Smooth muscle cell (in vitro differentiated cells): ENCODE measurements around the gene TTC28. TPM values are rescaled to one million over a fixed set of nuclear protein-coding genes. Genes with fewer than 3 reads are reported as not detected.

Source experiments
- DNase-seq: peaks from one replicate; lab custom pipeline; 2025; ENCODE audit not compliant: unreplicated experiment; lab: John Stamatoyannopoulos, UW
- H2AFZ ChIP-seq: fragments of 200-600 bp; sonication (generic); 2 replicates; pipeline ENCODE4 v1.6.0; 2016; ENCODE audit warnings: antibody characterized with exemption, low read depth, mild to moderate bottlenecking
- H3F3A ChIP-seq: fragments of 200-600 bp; sonication (generic); 2 replicates; pipeline ENCODE4 v1.6.0; 2017; ENCODE audit warnings: antibody characterized with exemption, low read depth
- H3K27ac ChIP-seq: fragments of 200-600 bp; sonication (generic); 2 replicates; pipeline ENCODE4 v1.5.1; 2016; ENCODE audit warnings: low read depth, mild to moderate bottlenecking
- H3K27me3 ChIP-seq: fragments of 200-600 bp; sonication (generic); 2 replicates; pipeline ENCODE4 v1.6.1; 2016; ENCODE audit warnings: low read depth, mild to moderate bottlenecking
- H3K36me3 ChIP-seq: fragments of 200-600 bp; sonication (generic); 2 replicates; pipeline ENCODE4 v1.5.1; 2016; ENCODE audit warnings: low read depth
- H3K4me1 ChIP-seq: fragments of 200-600 bp; sonication (generic); 2 replicates; pipeline ENCODE4 v1.5.1; 2016; ENCODE audit warnings: low read depth
- H3K4me2 ChIP-seq: fragments of 200-600 bp; sonication (generic); 2 replicates; pipeline ENCODE4 v1.6.0; 2016; ENCODE audit warnings: mild to moderate bottlenecking
- H3K4me3 ChIP-seq: fragments of 200-600 bp; sonication (generic); 2 replicates; pipeline ENCODE4 v1.5.1; 2016; ENCODE audit warnings: mild to moderate bottlenecking
- H3K79me2 ChIP-seq: fragments of 200-600 bp; sonication (generic); 2 replicates; pipeline ENCODE4 v1.6.0; 2016; ENCODE audit warnings: low read depth, mild to moderate bottlenecking
- H3K9ac ChIP-seq: fragments of 200-600 bp; sonication (generic); 2 replicates; pipeline ENCODE4 v1.6.0; 2016; ENCODE audit warnings: low read depth
- H3K9me3 ChIP-seq: fragments of 200-600 bp; sonication (generic); replicated peaks from 2 replicates; pipeline ENCODE4 v1.5.1; 2016; ENCODE audit warnings: low read depth
- H4K20me1 ChIP-seq: fragments of 200-600 bp; sonication (generic); 2 replicates; pipeline ENCODE4 v1.6.0; 2016; ENCODE audit warnings: low read depth
- CTCF ChIP-seq: fragments of 200-600 bp; sonication (generic); IDR thresholded peaks from 2 replicates; pipeline ENCODE4 v1.5.1; 2017; ENCODE audit warnings: borderline replicate concordance, mild to moderate bottlenecking, antibody characterized with exemption; ENCODE audit not compliant: insufficient read depth, poor library complexity, severe bottlenecking
- WGBS: methylation state at CpG from one replicate; pipeline ENCODE4 v1.1.7; 2016; ENCODE audit warnings: low lambda C conversion rate; 5-methylcytosine and 5-hydroxymethylcytosine counted together
- polyA plus RNA-seq: library from polyadenylated mRNA; unstranded; fragments of >200 nt; fragmentation: Nextera tagmentation; extraction: Ambion mirVana; gene quantifications from 2 replicates; pipeline ENCODE4 v1.2.1, GENCODE V29; 2016
- total RNA-seq: library from RNA; depleted of rRNA; stranded (reverse); fragments of >200 nt; gene quantifications from 2 replicates; pipeline ENCODE4 v1.2.3, GENCODE V29; 2014

Gene TTC28
- total and polyA plus RNA-seq, 2 experiments from 2014 or later: 6.3 to 17.9 TPM

GRCh38 chr22:27993201-27993635 is 686.4 kb downstream of the TTC28 start:
- Histone ChIP-seq H3F3A (no peaks in the 10 kb centered on the region), H3K27ac (no peak overlapping the region), H3K9ac (no peak overlapping the region), H3K4me3 (no peak overlapping the region), H2AFZ (no peak overlapping the region), H3K27me3 (no peaks in the 10 kb centered on the region), H4K20me1 (no peaks in the 10 kb centered on the region), H3K4me2 (no peak overlapping the region), H3K9me3 (no peaks in the 10 kb centered on the region), H3K4me1 (no peaks in the 10 kb centered on the region), H3K79me2 (no peaks in the 10 kb centered on the region), H3K36me3 (no peaks in the 10 kb centered on the region)
- TF ChIP-seq CTCF: no peak
- 100% methylated on average over 12 of the region's 12 CpGs for WGBS
- no peak for DNase-seq

DNA sequence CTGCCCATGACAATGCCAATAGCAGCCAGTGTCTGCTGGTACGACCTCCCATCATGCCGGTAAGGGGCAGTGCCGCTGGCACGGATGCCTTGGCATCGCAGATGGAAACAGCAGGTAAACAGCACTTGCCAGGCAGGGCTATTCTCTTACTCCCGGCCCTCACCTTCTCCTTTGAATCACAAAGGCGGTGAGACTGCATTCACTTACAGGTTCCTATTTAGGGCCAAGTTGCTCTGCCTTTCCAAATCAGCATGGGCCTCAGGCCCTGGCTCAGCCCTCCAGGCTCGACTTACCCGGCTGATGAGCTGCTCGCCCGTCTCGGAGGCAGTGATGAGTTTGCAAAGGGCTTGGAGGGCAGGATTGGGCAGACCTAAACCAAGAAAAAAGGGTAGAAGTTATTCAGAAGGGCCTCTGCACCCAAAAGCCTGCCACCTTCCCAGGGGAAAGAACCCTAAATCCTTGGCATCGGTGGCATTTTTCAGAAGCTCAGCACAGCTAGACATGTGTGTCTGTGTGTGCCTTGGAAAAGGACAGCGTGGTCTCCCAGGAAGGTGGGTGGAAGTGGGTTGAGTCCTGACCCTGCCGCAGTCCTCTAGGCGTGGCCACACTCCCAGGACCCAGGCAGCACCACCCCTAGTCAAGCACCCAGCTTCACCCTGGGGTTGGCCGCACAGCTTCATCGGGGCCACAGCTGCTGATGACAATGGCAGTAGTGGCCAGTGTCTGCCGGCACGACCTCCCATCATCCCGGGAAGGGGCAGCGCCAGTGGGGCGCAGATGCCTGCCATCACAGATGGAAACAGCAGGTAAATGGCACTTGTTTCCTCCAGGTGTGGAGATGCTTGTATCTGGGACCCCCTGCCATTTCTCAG is 687.1 kb downstream of the TTC28 start:
- Histone ChIP-seq H3K79me2 (no peaks in the 10 kb centered on the region), H3K9ac (no peak overlapping the region), H3K4me2 (no peak overlapping the region), H2AFZ (no peak overlapping the region), H3K27ac (no peak overlapping the region), H3K36me3 (no peaks in the 10 kb centered on the region), H3F3A (no peaks in the 10 kb centered on the region), H3K4me1 (no peaks in the 10 kb centered on the region), H3K27me3 (no peaks in the 10 kb centered on the region), H3K4me3 (no peak overlapping the region), H4K20me1 (no peaks in the 10 kb centered on the region), H3K9me3 (no peaks in the 10 kb centered on the region)
- no peak for DNase-seq
- 91% methylated on average over 23 of the region's 23 CpGs for WGBS
- no peak for TF ChIP-seq CTCF

GRCh38 chr22:27991586-27992293 is 687.9 kb downstream of the TTC28 start:
- no peak for DNase-seq

More at GRCh38 chr22:27991586-27992293, 687.9 kb downstream of the TTC28 start:
- Histone ChIP-seq H3K4me3 (no peak overlapping the region), H3K4me2 (no peak overlapping the region), H4K20me1 (peaks cover 4% of the 10 kb centered on the region), H3K9ac (no peak overlapping the region), H3K79me2 (no peaks in the 10 kb centered on the region), H3K9me3 (no peaks in the 10 kb centered on the region), H2AFZ (no peak overlapping the region), H3K27ac (no peak overlapping the region), H3F3A (no peaks in the 10 kb centered on the region), H3K4me1 (peaks cover 4% of the 10 kb centered on the region), H3K27me3 (no peaks in the 10 kb centered on the region), H3K36me3 (no peaks in the 10 kb centered on the region)
- WGBS: 94% methylated on average over 7 of the region's 7 CpGs
- TF ChIP-seq CTCF: no peak
